ENCODE data around the gene CXXC1.
"Not testable (repeated sequence)": the region's sequence is repeated elsewhere in the genome, so short reads cannot be mapped to it uniquely, and the experiment has no call there.

CXXC1 gene

DNA sequence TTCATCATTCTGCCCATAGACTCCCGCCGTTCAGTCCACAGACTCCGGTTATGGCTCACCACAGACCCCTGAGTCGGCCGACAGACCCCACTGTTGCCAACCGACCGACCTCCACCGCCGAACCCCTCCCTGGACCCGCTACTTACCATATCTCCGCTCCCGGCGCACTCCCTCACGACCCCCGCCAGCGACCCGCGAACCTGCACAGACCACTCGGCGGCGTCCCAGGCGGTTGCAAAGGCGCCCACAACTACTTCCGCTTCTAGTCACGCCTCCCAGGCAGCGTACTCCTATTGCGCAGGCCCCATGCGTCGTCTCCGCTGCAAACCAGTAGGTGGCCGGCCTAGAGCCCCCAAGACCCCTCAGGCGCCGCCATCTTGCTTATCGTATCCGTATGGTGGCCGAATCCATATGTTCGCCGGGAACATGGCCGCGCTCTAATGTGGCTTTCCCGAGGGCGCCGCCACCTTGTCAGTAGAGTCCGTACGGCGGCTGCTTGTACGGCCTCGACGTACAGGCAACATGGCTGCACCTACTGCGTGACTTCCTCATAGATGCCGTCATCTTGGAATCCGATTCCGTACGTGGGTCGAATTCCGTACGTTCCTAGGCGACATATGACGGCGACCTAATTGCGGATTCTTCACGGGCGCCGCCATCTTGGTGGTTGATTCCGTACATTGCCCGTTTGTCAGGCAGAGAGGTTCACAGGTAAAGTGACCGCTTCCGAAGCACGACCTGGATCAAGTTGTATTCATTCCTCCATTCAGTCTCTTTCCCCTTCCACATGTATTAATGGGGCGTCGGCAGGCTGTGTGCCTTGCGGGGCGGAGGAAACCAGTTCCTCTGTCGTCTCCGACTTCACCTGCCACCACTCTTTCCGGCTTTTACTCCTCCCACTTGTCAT is at the start of gene CXXC1:
Gene CXXC1 (minus strand): TSS at position 252 of the 907 bp plus-strand sequence. CDS start 103 bp downstream, at position 149.
- peak; percentile 94 to 97 for DNase-seq

DNA sequence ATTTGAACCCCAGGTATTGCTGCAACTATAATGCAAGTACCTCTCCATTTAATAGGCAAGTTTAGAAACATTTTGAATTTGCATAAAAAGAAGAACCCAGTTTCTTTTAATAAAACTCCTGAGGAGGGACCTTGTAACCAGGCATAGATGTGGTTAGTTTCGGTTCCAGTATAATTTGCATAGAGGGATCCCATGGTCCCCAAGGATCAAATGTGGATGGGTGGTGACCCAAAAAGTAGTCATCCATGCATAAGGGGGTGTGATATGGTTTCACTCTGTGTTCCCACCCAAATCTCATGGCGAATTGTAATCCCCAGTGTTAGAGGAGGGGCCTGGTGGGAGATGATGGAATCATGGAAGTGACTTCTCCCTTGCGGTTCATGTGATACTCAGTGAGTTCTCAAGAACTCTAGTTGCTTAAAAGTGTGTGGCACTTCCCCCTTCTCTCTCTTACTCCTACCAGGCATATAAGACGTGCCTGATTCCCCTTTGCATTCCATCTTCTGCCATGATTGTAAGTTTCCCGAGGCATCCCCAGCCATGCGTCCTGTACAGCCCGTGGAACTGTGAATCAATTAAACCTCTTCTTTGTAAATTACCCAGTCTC is 47.2 kb upstream of the CXXC1 start:
- DNase-seq, result no peak

DNA sequence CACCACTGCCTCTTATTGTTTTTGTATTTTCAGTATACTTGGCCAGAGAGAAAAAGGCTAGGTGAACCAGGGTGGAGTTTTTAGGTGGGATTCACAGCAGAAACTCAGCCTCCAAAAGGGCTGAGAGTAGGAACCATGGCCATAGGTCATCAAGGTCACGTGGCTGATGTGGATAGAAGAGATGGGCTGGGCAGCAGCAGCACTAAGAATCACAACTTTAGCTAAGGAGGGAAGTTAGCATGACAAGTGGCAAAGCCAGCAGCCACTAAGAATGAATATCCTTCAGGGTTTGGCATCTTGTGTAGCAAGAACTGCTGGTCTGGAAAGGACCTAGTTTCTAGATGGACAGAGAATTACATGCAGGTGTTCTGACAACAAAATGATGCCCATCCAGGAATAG is 44.2 kb upstream of the CXXC1 start:
- DNase-seq, result no peak

DNA sequence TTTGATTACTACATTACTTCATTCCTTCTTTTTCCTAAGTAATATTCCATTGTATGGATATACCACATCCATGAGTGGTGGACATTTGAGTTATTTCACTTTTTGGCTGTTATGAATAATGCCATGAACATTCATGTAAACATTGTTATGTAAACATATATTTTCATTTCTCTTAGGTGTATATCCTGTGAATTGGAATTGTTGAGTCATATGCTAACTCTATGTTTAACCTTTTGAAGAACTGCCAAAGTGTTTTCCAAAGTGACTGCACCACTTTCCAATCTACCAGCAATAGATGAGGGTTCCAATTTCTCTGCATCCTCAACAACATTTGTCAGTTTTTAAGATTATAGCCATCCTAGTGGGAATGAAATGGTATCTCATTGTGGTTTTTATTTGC is 42.7 kb upstream of the CXXC1 start:
- DNase-seq, result no peak

DNA sequence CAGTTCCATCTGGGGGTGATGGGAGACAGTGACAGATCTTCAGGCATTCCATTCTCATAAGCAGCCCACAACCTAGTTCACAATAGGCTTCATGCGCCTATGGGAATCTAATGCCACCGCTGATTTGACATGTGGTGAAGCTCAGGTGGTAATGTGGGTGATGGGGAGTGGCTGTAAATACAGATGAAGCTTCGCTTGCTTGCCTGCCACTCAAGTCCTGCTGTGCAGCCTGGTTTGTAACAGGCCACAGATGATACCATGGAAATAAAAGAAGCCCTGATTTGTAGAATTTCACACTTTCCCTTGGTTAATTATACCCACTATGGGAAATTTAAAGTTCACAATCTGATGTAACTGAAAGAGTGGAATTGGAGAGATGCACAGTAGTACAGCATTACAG is 40.5 kb upstream of the CXXC1 start:
- no peak for DNase-seq

DNA sequence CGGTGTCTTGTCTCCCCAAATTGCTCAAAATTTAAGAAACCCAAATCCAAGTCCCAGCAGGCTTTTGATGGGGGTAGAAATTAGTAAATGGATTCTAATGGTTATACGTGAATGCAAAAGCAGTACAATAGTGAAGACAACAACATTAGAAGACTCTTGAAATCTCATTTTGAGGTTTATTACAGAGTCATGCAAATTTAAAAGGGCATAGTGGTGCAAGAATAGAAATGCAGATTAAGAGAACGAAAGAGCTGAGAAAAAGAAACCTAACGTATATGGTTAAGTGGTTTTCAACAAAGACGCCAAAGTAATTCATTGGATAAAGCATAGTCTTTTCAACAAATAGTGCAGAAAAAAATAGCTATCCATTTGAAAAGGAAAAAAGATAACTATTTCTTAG is 33.2 kb upstream of the CXXC1 start:
- DNase-seq, result no peak

DNA sequence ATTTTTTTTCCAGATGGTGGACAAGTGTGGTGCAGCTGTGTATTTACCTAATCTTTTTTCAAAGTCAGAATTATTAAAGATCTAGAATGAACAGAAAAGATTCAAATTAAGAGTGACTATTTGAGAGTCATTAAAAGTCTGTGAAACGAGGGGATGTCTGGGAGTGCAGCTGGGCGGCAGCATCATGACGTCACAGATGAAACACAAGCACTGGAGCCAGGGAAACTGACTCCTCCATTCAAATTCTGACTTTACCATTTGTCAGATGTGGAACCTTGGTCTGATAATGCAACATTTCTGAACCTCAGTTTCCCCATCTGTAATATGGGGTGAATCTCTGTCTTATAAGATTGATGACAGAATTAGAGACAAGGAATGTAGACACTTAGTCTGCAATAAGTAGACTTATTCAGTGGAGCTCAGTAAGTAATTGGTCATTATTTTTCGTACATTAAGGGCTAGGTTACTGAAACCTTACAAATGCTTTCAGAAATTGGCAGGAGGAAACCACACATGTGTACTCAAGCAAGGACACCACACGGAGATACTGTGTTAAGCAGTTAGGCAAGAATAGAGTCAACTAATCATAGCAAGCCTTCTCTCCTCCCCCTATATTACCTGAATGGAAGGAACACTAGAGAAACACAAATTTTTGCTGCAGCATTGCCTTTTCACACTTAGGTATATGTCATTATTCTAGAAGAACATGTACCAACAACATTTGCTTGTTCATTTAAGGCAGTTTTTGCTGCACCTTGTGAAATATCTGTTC is 27.8 kb upstream of the CXXC1 start:
- DNase-seq, result no peak

DNA sequence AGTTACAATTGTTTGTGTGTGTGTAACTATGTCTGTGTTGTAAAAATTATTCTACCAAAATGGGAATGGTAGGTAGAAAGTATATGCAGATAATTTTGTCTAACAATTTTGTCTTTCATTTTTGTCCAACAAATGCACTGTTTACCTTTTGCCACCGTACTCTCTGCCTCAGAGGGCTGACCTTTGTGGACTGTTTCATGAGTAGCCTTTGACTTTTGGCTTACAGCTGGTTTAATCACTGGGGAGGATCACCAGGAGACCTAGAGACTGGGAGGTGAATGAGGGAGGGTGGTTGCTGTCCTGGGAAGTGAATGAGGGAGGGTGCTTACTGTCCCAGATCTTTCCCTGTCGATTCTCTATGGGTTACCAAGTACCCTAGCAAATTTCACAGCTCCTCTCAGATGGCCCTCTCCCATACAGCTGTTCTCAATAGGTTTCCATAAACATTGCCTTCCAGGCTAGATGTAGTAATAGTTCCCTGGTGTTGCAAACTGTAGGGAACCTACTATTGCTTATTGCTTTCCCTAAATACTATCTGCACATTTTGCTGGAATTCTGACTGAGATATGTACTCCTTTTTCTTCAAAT is 26.5 kb upstream of the CXXC1 start:
- DNase-seq, result no peak

DNA sequence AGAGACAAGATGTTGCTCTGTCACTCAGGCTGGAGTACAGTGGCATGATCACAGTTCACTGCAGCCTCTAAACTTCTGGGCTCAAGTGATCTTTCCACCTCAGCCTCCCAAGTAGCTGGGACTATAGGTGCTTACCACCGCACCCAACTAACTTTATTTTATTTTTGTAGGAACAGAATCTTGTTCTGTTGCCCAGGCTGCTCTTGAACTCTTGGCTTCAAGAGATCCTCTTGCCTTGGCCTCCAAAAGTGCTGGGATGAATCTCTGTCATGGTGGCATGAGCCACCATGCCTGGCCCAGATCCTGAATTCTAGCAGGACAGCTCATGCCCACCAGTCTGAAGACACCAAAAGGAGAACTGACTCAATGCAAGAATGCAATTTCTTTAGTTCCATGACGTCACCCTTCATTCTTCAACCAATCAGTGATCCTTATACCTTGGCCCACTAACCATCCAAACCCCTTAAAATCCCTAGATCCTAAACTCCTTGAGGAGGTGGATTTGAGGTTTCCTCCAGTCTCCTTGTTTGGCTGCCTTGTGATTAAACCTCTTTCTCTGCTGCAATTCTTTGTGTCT is 25.6 kb upstream of the CXXC1 start:
- no peak for DNase-seq

DNA sequence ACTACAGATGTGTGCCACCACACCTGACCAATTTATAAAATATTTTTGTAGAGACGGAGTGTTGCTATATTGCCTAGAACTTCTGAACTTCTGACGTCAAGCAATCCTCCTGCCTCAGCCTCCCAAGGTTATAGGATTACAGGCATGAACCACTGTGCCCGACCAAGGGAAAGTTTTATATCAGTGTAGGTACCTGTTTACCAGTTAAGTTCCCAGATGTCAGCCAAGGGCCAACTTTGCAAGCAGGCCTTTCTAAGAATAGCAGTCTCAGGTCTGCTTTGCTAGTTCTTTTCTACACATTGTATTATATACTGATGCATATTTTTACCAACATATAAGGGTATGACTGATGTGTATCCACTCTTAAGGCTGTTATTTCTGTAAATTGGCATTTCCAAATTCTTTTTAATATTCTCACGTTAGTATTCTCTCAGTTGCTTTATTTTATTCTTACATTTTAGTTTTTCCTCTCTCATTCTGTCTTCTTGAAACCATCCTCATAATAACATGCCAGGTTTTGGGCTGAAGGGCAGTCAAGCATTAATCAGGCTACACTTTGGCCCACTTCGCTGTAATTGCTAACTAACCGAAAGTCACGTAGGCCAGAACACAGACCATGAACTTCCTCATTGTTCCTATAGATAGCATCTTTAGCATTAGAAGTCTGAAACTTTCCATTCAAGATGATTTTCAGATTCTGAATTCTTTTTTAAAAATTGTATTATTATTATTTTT is 25.0 kb upstream of the CXXC1 start:
- DNase-seq, result no peak

DNA sequence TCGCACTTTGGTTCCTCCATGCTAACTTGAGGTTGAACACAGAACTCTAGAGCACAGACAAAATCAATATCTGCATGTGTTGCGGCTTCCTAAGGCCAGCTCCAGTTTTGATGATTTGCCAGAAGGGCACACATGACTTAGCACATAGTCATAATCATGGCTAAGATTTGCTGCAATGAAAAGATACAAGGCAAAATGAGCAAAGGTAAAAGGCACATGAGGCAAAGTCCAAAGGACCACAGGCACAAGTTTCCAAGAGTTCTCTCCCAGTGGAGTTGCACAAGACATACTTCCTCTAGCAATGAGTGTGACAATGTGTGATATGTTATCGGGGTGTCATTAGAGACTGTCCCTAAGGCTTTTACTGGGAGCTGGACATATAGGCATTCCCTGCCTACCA is 24.2 kb upstream of the CXXC1 start:
- no peak for DNase-seq

DNA sequence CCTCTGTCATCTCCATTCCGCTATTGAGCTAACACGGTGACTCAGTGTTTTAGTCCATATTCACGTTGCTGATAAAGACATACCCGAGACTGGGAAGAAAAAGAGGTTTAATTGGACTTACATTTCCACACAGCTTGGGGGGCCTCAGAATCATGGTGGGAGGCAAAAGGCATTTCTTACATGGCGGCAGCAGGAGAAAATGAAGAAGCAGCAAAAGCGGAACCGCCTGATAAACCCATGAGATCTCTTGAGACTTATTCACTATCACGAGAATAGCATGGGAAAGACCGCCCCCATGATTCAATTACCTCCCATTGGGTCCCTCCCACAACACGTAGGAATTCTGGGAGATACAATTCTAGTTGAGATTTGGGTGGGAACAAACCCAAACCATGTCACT is 22.6 kb upstream of the CXXC1 start:
- no peak for DNase-seq

DNA sequence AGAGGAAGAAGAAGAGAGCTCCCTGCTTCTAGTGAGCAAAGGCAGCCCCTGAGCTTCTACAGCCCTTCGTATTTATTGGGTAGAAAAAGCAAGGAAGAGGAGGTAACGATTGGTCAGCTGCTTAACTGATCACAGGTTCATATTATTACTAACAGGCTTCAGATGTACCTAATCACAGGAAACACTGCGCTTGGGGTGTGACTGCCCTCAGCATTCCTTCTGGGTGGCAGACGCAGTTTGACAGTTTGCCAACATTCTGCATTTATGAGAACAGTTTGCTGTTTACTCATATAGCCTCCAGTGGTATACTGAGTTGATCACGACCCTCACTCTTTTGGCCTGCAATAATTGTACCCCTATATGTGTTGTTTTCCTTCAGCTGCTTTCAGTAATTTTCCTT is 21.4 kb upstream of the CXXC1 start:
- DNase-seq, result not testable (repeated sequence)

DNA sequence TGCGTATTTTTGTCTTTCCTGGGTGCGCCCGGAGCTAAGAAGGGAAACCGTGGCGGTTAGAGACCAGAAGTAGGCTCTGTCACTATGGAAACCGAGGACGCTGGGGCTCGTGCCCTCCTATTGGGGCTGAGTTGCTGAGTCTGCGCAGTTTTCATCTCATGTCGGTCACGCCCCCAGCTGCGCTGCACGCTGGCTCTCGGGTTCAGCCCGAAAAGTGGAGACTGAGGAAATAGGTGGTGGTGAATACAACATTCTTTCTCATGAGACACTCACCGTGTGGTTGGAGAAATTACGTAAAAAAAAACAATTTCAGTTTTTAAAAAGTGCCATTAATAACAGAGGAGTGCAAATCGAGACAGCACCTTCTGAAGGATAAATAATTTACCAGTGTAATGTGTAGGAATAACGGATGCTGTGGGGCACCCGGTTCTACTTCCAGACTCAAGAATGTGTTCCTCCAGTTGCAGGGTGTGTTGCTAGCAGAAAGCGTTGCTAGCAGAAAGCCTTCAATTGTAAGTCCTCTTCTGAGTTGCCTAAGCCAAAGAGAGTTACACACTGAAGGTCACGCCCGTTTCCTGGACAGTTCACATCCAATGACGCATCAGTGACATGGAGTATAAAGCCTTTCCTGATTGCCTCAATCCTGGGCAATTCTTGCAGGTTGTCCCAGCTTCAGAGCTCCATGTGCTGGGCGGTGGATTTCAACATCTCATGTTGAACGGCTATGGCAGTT is 20.4 kb upstream of the CXXC1 start:
- DNase-seq, result peak; percentile 91 to 92

DNA sequence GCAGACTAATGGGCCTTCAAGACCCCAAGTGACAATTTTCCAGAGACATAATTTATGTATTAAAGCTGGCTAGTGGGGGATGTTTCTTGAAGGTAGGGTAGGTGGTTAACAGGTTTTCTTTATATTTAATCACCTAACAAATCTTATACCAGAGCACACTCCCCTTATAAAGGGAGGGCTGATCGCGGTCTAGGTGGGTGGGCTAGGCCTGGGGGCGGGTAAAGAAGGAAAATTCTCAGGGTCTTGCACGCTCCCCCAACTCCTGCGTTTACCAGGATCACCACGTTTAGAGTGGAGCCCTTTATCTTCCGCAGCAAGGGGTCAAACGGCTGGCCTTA is 19.9 kb upstream of the CXXC1 start:
- DNase-seq, result no peak

DNA sequence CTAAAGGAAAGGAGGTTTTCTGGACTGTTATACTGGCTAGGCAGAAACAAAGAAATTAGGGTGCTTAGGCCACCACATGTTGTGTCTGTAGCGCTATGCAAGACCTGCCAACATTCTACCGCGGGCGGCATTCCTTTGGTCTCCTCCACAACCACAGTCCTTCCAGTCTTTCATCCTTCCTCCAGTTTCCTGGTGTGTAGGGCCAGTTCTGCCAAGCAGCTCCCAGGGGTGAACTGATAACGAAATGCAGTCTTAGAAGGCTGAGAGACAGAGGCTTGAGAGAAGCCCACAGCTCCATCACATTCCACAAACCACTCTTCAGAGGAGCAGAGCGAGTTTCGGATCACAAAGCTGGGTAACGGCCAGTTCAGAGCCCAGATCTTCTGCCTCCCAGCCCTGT is 19.5 kb upstream of the CXXC1 start:
- no peak for DNase-seq

DNA sequence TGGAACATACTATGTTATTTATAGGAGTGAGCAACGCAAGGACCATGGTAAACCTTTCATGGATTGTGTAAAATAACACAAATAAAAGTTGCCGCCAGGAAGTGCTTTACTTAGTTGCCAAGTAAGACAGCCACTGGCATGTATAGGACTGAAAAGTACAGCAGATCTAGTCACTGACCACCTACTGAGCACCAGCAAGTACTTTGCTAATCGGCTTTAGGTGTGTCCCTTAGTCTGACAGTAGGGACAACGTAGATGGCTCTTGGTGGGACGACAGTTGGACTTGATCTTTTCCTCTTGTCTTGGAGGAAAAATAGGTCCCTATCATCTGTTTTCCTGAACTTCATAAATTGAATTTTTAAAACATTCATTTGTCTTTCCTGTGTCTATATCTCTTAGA is 13.6 kb upstream of the CXXC1 start:
- DNase-seq, result no peak

DNA sequence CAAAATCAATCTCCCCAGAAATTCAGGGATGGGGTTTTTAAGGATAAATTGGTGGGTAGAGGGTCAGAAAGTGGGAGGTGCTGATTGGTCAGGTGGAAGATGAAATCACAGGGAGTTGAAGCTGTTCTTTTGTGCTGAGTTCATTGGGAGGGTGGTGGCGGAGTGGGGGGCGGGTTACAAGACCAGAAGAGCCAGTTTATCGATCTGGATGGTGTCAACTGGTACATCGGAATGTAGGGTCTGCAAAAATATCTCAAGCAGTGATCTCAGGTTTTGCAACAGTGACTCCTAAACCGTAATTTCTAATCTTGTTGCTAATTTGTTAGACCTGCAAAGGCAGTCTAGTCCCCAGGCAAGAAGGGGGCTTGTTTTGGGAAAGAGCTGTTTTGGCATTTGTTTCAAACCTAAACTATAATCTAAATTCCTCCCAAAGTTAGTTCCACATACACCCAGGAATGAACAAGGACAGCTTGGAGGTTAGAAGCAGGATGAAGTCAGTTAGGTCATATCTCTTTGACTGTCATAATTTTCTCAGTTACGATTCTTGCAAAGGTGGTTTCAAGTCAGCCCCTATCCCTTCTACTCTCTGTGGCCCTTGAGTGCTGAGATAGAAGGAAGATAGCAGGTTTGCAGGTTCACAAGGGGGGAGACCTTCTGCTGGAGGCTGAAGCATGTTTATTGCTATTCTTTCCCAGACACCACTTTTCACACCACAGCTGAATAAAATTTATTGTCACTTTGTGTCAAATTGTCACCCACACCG is 12.3 kb upstream of the CXXC1 start:
- DNase-seq, result no peak

DNA sequence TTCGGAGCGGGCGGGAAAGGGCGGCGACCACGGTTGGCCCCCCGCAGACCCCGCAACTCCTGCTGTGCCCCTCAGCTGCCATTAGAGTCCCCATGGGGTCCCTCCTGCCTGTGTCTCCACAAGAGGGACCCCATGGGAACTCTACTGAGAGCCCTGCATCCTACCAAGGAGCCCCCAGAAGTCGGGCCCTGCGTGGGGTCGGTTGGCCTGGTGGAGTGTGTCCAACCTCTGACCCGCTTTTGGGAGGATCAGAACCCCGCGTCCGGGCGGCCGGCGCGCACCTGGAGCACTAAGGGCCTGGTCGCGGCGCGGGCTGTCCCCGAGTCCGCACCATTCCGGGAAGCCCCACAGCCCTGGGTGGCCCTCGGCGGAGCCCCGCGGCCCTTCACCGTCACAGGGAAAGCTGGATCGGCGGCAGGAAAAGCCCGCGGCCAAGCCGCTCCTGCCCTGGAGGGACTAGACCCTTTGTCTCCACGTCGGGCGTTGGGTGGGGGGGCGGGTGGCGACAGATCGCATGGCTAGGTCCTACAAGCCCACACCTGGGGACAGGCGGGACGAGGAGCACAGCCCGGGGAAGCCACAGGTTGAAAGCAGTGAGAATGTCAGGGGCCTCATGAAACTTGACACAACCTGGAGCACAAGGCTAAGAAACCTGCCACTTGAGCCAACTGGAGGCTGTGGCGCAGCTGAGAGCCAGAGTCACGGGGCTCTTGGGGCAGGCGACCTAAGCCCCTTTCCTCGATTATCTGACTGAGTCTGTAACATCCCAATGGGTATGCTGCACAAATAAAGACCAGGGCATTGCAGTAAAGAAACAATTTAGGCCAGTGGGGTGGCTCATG is 11.2 kb upstream of the CXXC1 start:
- no peak for DNase-seq

All from stimulated activated CD4-positive, alpha-beta T cell treated with anti-CD3 and anti-CD28 coated beads, Interleukin-2, amount 100 ng/mL, for 24 hours (primary cell).